GM19043 (cell line): ENCODE results near the gene GNPTAB.
A peak's percentile ranks its signal among the peaks of the same experiment; 100 is the strongest.
"Not testable (repeated sequence)": the region's sequence is repeated elsewhere in the genome, so short reads cannot be mapped to it uniquely, and the experiment has no call there.

Source experiments
- ATAC-seq: cut with Tn5 transposase; IDR thresholded peaks from one replicate; pipeline ENCODE4 v1.9.1; 2021; ENCODE audit warnings: low read depth; ENCODE audit not compliant: unreplicated experiment

GNPTAB gene

GRCh38 chr12:101830367-101831325, at the start of gene GNPTAB:
Gene GNPTAB, minus strand, starts transcription at chr12:101830959. Its CDS starts 284 bp downstream, at chr12:101830675.
- ATAC-seq: peak; percentile 95

GRCh38 chr12:101878243-101878821, 47.6 kb upstream of the GNPTAB start:
- ATAC-seq: peak; percentile 8

DNA sequence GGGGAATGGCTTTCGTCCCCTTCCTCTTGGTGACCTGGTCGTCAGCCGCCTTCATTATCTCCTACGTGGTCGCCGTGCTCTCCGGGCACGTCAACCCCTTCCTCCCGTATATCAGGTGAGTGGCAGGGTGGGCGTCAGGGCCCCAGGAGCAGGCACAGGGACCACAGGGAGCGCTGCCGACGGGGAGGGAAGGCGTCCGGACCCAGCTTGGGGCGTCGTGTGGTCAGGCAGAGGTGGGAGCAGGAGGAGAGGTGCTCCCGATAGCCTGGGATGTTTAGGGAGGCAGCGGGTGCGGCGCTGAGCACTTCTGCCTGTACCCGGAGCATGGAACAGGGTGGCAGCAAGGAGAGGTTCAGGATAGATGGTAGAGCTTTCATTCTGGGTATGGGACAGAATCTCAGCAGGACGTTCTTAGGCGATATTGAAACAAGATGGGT, 47.1 kb upstream of the GNPTAB start:
- ATAC-seq: peak; percentile 13

DNA sequence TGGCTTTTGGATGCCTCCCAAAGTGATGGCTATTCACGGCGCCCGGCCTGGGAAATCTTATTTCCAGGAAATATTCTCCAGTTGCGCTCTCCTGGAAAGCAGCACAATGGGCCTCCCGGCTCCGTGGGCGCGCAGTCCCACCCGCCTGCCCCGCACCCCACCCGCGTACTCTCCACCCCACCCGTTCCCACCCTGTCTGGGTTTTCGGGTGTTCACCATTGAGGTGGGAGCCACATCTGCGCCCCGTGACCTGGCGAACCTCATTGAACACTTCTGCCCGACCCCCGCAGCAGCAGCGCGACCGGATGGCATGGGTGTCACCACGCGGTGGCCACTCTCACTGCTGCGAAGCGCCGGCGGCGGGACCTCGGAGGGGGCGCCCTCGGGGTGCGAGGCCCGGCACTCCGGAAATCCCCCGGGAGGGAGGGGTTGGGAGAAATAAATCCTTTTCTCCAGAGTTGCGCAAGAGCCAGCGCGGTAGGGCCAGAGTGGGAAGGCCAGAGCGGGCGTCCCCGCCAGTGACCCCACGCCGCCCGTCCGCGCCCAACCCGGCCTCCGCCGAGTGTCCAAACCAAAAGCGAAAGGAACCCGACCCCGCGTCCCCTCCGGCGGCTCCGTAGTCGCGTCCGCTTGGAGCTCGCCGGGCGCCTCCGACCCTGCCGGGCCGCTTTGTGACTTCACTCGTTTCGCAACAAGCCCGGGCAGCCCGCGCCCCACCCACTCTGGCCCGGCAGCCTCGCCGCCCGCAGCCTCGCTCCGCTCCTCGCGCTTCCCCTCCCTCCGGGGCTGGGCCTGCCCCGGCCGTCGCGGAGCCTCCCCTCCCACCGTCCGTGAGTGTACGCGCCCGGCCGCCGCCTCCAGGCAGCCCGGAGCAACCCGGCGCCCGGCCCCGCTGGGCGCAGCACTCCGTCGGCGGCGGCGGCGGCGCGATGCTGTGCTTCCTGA, 46.4 kb upstream of the GNPTAB start, which contains the start of gene DRAM1:
TSS of gene DRAM1 (plus strand) at position 720 of the 945 bp plus-strand sequence. CDS start at position 930, 210 bp downstream.
- ATAC-seq: peak; percentile 75

DNA sequence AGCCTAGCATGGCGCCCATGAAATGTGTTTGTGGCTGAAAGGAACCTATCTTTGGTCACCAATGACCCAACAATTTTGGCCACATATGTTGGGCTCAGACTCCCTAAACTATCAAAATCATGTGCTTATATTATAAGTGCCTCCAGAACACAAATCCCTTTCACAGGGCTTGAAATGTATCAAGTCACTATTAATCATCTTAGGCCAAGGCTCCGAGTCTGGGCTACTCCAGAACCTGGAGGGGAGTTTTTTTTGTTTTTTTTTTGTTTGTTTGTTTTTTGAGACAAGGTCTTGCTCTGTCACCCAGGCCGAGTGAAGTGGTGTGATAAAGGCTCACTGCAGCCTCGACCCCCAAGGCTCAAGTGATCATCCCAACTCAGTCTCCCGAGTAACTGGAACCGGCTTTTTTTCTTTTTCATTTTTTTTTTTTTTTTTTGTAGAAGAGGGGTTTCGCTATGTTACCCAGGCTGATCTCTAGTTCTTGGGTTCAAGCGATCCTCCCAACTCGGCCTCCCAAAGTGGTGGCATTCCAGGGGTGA, 45.6 kb upstream of the GNPTAB start:
- no peak for ATAC-seq

DNA sequence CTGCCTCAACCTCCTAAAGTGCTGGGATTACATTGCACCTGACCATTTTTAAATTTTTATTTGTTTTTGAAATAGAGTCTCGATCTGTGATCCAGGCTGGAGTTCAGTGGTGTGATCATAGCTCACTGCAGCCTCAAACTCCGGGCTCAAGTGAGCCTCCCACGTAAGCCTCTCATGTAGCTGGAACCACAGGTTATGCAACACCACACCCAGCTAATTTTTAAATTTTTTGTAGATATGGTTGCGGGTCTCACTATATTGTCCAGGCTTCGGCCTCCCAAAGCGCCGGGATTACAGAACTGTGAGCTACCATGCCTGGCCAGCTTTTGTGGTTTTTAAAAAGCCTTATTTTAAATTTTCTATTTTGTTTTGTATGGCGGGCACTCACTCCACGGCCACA, 44.4 kb upstream of the GNPTAB start:
- ATAC-seq: no peak

DNA sequence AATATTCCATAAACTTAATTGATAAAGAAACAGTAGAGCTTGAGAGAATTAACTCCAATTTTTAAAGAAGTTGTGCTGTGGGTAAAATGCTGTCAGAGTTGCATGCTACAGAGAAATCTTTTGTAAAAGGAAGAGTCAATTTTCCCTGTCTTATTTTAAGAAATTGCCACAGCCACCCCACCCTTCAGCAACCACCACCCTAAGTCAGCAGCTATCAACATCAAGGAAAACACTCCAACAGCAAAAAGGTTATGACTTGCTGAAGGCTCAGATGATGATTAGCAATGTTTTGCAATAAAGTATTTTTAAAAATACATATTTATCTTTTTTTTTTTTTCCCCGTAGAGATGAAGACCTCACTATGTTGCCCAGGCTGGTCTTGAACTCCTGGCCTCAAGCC, 40.2 kb upstream of the GNPTAB start:
- ATAC-seq: no peak

GRCh38 chr12:101867619-101868018, 36.9 kb upstream of the GNPTAB start:
- not testable (repeated sequence) for ATAC-seq

DNA sequence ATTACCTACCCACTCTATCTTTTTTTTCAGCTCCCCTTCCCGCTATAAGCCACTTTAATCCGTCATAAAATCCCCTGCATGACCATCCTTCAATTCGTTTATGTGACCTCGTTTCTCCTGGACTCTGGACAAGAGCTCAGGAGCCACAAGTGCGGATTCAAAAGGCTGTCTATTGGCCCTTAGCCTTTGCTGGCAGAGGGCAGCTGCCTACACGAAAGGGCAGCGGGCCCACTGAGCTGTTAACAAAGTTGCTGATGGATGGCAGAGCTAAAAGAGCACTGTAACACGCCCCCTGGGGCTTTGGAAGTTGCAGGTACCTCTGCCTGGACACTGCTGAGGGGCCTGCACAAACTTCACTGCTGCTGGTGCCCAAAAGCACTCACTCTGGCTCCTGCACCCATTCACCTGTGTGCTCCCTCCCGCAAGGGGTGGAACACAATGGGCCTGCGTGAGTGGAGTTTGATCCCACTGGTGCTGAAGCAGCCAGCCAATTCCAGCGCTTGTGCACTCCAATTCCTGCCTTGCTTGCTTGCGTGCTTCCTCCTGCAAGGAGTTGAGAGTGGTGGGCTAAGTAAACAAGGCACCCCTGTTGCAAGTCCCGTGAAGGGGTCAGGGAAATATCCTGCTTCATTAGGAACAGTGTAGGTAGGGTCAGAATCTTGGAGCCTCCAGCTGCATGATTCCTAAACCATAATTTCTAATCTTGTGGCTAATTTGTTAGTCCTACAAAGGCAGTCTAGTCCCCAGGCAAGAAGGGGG, 36.0 kb upstream of the GNPTAB start:
- no peak for ATAC-seq

GRCh38 chr12:101863981-101864380, 33.2 kb upstream of the GNPTAB start:
- ATAC-seq: no peak

- no peak for ATAC-seq
Observed at GRCh38 chr12:101862245-101862644, 31.5 kb upstream of the GNPTAB start.

DNA sequence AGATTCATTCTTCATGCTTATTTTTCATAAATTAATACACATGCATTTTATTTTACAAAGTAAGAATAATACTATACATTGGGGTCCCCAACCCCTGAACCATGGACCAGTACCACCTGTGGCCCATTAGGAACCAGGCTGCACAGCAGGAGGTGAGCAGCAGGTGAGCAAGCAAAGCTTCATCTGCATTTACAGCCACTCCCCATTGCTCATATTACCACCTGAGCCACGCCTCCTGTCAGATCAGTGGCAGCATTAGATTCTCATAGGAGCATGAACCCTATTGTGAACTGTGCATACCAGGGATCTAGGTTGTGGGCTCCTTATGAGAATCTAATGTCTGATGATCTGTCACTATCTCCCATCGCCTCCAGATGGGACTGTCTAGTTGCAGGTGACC, 30.9 kb upstream of the GNPTAB start:
- not testable (repeated sequence) for ATAC-seq

DNA sequence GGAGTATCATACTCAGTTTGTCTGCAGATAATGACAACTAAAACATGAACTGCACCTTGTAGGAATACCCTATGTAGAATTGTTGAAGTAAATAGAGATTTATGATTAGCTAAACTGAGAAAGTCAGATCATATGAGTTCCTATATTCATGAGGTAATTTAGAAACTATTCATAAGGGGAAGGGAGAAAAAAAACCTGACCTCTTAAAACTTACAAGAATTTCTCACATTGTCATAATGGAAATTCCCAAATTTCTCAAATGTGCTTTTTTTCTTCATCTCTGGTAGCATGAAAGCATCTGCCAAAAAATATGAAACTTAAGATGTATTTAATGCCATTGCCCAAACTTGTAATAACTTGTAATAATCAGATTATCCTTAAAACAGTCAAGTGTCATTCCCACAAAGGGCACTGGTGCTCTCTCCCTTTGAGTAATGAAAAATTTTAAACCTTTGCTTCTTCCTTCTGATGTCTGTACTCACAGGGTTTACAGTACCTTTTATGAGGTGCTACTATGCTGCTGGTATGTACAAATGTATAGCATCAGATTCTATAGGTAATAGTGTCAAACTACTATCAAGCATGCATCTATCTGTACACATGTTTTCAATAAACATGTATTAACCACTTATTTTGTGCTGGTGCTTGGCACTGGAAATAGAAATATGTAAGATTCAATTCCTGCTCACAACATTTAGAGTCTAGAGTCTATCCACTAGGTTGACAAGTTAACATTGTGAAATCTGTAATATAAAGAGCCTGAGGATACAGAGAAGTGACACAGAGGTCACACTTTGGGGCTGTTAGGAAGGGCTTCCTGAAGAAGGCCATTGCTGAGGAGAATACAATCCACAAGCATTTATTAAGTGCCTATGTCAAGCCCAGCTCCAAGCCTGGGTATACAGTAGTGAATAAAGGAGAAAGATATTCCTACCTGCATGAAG, 29.2 kb upstream of the GNPTAB start:
- peak; percentile 39 for ATAC-seq

- ATAC-seq: no peak
Observed at GRCh38 chr12:101858361-101858760, 27.6 kb upstream of the GNPTAB start.

GRCh38 chr12:101857043-101857558, 26.3 kb upstream of the GNPTAB start:
- peak; percentile 37 for ATAC-seq

- peak; percentile 20 for ATAC-seq
Observed at GRCh38 chr12:101856614-101857013, 25.9 kb upstream of the GNPTAB start.

- no peak for ATAC-seq
Observed at GRCh38 chr12:101855976-101856375, 25.2 kb upstream of the GNPTAB start.

DNA sequence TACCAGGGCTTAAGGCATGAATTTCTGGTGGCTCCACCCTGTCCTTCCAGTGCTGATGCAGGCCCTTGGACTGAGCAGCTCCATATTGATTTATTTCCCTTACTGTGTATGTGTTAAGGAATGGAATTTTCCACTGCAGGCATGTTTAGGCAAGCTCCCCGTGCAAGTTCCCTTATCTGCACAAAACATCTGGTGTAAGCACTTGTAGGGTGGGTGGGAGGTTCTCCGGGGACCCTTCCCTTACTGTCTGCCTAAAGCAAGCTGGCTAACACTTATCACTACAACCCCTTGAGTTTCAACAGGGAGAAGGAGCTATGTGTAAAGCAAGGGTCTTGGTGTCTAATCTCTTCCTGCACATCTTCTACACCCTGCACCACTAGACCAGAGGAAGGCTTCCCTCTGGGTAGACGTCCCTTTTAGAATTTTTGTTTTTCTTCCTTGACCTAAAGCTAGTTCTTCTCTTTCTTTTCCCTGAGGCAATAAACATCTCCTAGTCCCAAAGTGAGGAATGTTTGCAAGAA, 24.7 kb upstream of the GNPTAB start:
- no peak for ATAC-seq
